Measurements from ENCODE around the gene SULT2A1. TPM values are rescaled to one million over a fixed set of nuclear protein-coding genes. Genes with fewer than 3 reads are reported as not detected.

The SULT2A1 gene
- total RNA-seq, 4 donors from 2014 or later, result 0.32 TPM; not detected in 3

- Histone ChIP-seq H3K36me3 (no peaks in the 10 kb centered on the region), H3K4me3 (no peak overlapping the region), H3K4me1 (no peaks in the 10 kb centered on the region), H3K27ac (no peak overlapping the region), H3K9me3 (no peaks in the 10 kb centered on the region), H3K27me3 (peaks cover 13% of the 10 kb centered on the region)
- no peak for TF ChIP-seq POLR2AphosphoS5 (IDR thresholded peaks at IDR 0.05)
- no peak for TF ChIP-seq EP300 (IDR thresholded peaks at IDR 0.05)
- TF ChIP-seq POLR2A (IDR thresholded peaks at IDR 0.05), result no peak
- TF ChIP-seq, protein P1, sequence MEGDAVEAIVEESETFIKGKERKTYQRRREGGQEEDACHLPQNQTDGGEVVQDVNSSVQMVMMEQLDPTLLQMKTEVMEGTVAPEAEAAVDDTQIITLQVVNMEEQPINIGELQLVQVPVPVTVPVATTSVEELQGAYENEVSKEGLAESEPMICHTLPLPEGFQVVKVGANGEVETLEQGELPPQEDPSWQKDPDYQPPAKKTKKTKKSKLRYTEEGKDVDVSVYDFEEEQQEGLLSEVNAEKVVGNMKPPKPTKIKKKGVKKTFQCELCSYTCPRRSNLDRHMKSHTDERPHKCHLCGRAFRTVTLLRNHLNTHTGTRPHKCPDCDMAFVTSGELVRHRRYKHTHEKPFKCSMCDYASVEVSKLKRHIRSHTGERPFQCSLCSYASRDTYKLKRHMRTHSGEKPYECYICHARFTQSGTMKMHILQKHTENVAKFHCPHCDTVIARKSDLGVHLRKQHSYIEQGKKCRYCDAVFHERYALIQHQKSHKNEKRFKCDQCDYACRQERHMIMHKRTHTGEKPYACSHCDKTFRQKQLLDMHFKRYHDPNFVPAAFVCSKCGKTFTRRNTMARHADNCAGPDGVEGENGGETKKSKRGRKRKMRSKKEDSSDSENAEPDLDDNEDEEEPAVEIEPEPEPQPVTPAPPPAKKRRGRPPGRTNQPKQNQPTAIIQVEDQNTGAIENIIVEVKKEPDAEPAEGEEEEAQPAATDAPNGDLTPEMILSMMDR (IDR thresholded peaks at IDR 0.05), result no peak
- no peak for DNase-seq (ENCODE audit: low spot score in 2 of 2)
- 47% methylated on average over 3 of the region's 8 CpGs for WGBS
Measured at GRCh38 chr19:47836038-47836437, 50.1 kb downstream of the SULT2A1 start.

DNA sequence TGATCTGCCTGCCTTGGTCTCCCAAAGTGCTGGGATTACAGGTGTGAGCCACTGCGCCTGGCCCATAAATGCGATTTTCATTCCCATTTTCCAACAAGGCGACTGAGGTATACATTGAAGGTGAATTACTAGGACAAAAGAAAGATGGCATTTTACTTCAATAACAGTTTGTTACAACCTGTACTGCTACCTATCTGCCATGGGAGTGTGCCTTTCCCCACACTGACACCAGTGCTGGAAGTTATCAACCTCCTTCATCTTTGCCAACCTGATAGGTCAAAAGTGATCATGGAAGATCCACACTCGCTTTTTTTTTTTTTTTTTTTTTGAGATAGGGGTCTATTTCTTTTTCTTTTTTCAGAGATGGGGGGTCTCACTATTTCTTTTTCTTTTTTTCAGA lies 53.4 kb downstream of the SULT2A1 start:
- Histone ChIP-seq H3K4me3 (no peak overlapping the region), H3K27ac (no peak overlapping the region), H3K9me3 (no peaks in the 10 kb centered on the region), H3K27me3 (peaks cover 3% of the 10 kb centered on the region), H3K36me3 (no peaks in the 10 kb centered on the region), H3K4me1 (no peaks in the 10 kb centered on the region)
- no peak for TF ChIP-seq POLR2A (IDR thresholded peaks at IDR 0.05)
- TF ChIP-seq, protein P1 (IDR thresholded peaks at IDR 0.05), result no peak
- no peak for TF ChIP-seq EP300 (IDR thresholded peaks at IDR 0.05)
- no peak for TF ChIP-seq POLR2AphosphoS5 (IDR thresholded peaks at IDR 0.05)
- DNase-seq (ENCODE audit: low spot score in 2 of 2), result no peak
- 94% methylated on average over 4 of the region's 4 CpGs for WGBS

DNA sequence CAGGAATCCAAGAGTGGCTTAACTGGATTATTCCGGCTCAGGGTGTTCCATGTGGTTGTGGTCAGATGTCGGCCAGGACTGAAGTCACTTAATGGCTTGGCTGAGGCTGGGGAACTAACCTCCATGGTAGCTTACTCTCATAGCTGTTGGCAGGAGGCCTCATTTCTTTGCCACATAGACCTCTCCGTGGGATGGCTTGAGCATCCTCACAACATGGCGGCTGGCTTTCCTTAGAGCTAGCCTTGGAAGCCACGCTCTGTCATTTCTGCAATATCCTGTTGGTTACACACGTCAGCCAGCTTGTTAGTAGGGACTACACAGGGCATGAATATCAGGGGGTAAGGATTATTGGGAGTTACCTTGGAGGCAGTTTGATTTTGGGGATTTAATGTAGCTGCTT lies 59.3 kb downstream of the SULT2A1 start:
- DNase-seq (ENCODE audit: low spot score in 2 of 2), result no peak
- H3K9me3 ChIP-seq, result peaks cover 6% of the 10 kb centered on the region
- TF ChIP-seq, protein P1 (IDR thresholded peaks at IDR 0.05), result no peak
- TF ChIP-seq POLR2A (IDR thresholded peaks at IDR 0.05), result no peak
- no peak for TF ChIP-seq EP300 (IDR thresholded peaks at IDR 0.05)
- TF ChIP-seq POLR2AphosphoS5 (IDR thresholded peaks at IDR 0.05), result no peak
- no peak overlapping the region for H3K27ac ChIP-seq
- H3K4me1 ChIP-seq, result no peaks in the 10 kb centered on the region
- H3K27me3 ChIP-seq, result peaks cover 20% of the 10 kb centered on the region
- H3K4me3 ChIP-seq, result no peak overlapping the region
- H3K36me3 ChIP-seq, result no peaks in the 10 kb centered on the region
- whole genome bisulfite sequencing, result 78% methylated on average over 6 of the region's 6 CpGs

GRCh38 chr19:47824396-47824795 lies 61.7 kb downstream of the SULT2A1 start:
- H3K36me3 ChIP-seq, result no peaks in the 10 kb centered on the region
- no peak overlapping the region for H3K27ac ChIP-seq
- no peak for DNase-seq (ENCODE audit: low spot score in 2 of 2)
- H3K27me3 ChIP-seq, result peaks cover 42% of the 10 kb centered on the region
- no peaks in the 10 kb centered on the region for H3K4me1 ChIP-seq
- peaks cover 6% of the 10 kb centered on the region for H3K9me3 ChIP-seq
- H3K4me3 ChIP-seq, result no peak overlapping the region
- WGBS, result 84% methylated on average over 6 of the region's 6 CpGs
- TF ChIP-seq, protein P1 (IDR thresholded peaks at IDR 0.05), result no peak
- no peak for TF ChIP-seq EP300 (IDR thresholded peaks at IDR 0.05)
- TF ChIP-seq POLR2AphosphoS5 (IDR thresholded peaks at IDR 0.05), result no peak
- TF ChIP-seq POLR2A (IDR thresholded peaks at IDR 0.05), result no peak

- WGBS, result 45% methylated on average over 15 of the region's 15 CpGs
- peaks cover under 1% of the 10 kb centered on the region for H3K9me3 ChIP-seq
- H3K36me3 ChIP-seq, result no peaks in the 10 kb centered on the region
- H3K4me1 ChIP-seq, result no peaks in the 10 kb centered on the region
- peaks cover 54% of the 10 kb centered on the region for H3K27me3 ChIP-seq
- no peak for DNase-seq (ENCODE audit: low spot score in 2 of 2)
- no peak within 1 kb of the TSS for H3K4me3 ChIP-seq
- TF ChIP-seq EP300 (IDR thresholded peaks at IDR 0.05) (no peak), POLR2AphosphoS5 (IDR thresholded peaks at IDR 0.05) (no peak), POLR2A (IDR thresholded peaks at IDR 0.05) (no peak)
- TF ChIP-seq, protein P1 (IDR thresholded peaks at IDR 0.05), result no peak
- H3K27ac ChIP-seq, result no peak within 1 kb of the TSS
Measured at GRCh38 chr19:47821460-47822020, 64.6 kb downstream of the SULT2A1 start, which contains the start of gene CRX. TSS of gene CRX (plus strand) at chr19:47821937. CDS start at chr19:47834444, 12,507 bp downstream.

Other genes with a start within 250 kb of the SULT2A1 start
- 10 to 100 TPM; 48.5 to 84.7 (median 70.5) TPM for gene EHD2, start 172.9 kb downstream of the SULT2A1 start, total RNA-seq
- gene NOP53, start 140.8 kb downstream of the SULT2A1 start, total RNA-seq, result 100 to 1,000 TPM; 329 to 412 (median 356) TPM
- 100 to 1,000 TPM; 351 to 679 (median 517) TPM for gene SELENOW, start 107.6 kb downstream of the SULT2A1 start, total RNA-seq
- gene TPRX1, start 81.8 kb downstream of the SULT2A1 start, total RNA-seq, result not detected
- not detected for gene CRX, start 64.4 kb downstream of the SULT2A1 start, total RNA-seq
- not detected for gene TPRX2, start 27.1 kb downstream of the SULT2A1 start, total RNA-seq
- not detected for gene BSPH1, start 105.9 kb upstream of the SULT2A1 start, total RNA-seq
- not detected for gene ELSPBP1, start 108.3 kb upstream of the SULT2A1 start, total RNA-seq
- not detected for gene CABP5, start 157.8 kb upstream of the SULT2A1 start, total RNA-seq
- 1 to 10 TPM; 1.4 to 9.1 (median 5.7) TPM for gene PLA2G4C, start 224.5 kb upstream of the SULT2A1 start, total RNA-seq